Epithelial cell of prostate (primary cell): ENCODE data around the gene HDAC4.

Experiments
- DNase-seq: peaks from one replicate; pipeline ENCODE4 v3.0.0-alpha.2; 2011; ENCODE audit warnings: low read depth, low spot score
- H3K27ac ChIP-seq: fragments of 450-650 bp; 2 replicates; pipeline ENCODE4 v1.5.1; 2017; ENCODE audit warnings: mild to moderate bottlenecking

HDAC4 gene

GRCh38 chr2:239127513-239127912 lies 273.3 kb downstream of the HDAC4 start:
- no peak for DNase-seq
- no peak overlapping the region for H3K27ac ChIP-seq

GRCh38 chr2:239125726-239126675 lies 274.8 kb downstream of the HDAC4 start:
- no peak for DNase-seq

GRCh38 chr2:239124152-239124899 lies 276.5 kb downstream of the HDAC4 start:
- no peak for DNase-seq
- no peak overlapping the region for H3K27ac ChIP-seq

More at GRCh38 chr2:239125726-239126675, 274.8 kb downstream of the HDAC4 start:
- no peak overlapping the region for H3K27ac ChIP-seq

- H3K27ac ChIP-seq = no peak overlapping the region
- DNase-seq = no peak
These were observed 278.3 kb downstream of the HDAC4 start for GRCh38 chr2:239122421-239123110.

GRCh38 chr2:239121600-239122012 lies 279.2 kb downstream of the HDAC4 start:
- no peak overlapping the region for H3K27ac ChIP-seq
- no peak for DNase-seq

GRCh38 chr2:239120664-239121063 lies 280.2 kb downstream of the HDAC4 start:
- DNase-seq = no peak

GRCh38 chr2:239119346-239120126 lies 281.3 kb downstream of the HDAC4 start:
- DNase-seq = no peak
- no peak overlapping the region for H3K27ac ChIP-seq

More at GRCh38 chr2:239120664-239121063, 280.2 kb downstream of the HDAC4 start:
- H3K27ac ChIP-seq = no peak overlapping the region

GRCh38 chr2:239118675-239119211 lies 282.1 kb downstream of the HDAC4 start:
- no peak for DNase-seq
- H3K27ac ChIP-seq = no peak overlapping the region

- no peak overlapping the region for H3K27ac ChIP-seq
- DNase-seq = no peak
These were observed 282.6 kb downstream of the HDAC4 start for GRCh38 chr2:239118264-239118663.

GRCh38 chr2:239117831-239118230 lies 283.0 kb downstream of the HDAC4 start:
- H3K27ac ChIP-seq = no peak overlapping the region
- DNase-seq = no peak

GRCh38 chr2:239116456-239117246 lies 284.2 kb downstream of the HDAC4 start:
- no peak for DNase-seq
- no peak overlapping the region for H3K27ac ChIP-seq

- H3K27ac ChIP-seq = no peak overlapping the region
- no peak for DNase-seq
These were observed 285.2 kb downstream of the HDAC4 start for GRCh38 chr2:239115616-239116015.

GRCh38 chr2:239114616-239115265 lies 286.1 kb downstream of the HDAC4 start:
- no peak for DNase-seq

GRCh38 chr2:239114119-239114581 lies 286.7 kb downstream of the HDAC4 start:
- H3K27ac ChIP-seq = no peak overlapping the region
- no peak for DNase-seq

More at GRCh38 chr2:239114616-239115265, 286.1 kb downstream of the HDAC4 start:
- H3K27ac ChIP-seq = no peak overlapping the region

- DNase-seq = no peak
- no peak overlapping the region for H3K27ac ChIP-seq
These were observed 287.2 kb downstream of the HDAC4 start for GRCh38 chr2:239113615-239114014.

GRCh38 chr2:239113171-239113570 lies 287.6 kb downstream of the HDAC4 start:
- no peak for DNase-seq
- H3K27ac ChIP-seq = no peak overlapping the region

- H3K27ac ChIP-seq = no peak overlapping the region
- DNase-seq = no peak
These were observed 288.6 kb downstream of the HDAC4 start for GRCh38 chr2:239112127-239112774.
